Nephron progenitor cell (in vitro differentiated cells): Measurements from ENCODE around the gene GRIP1.
"Not testable (repeated sequence)": the region's sequence is repeated elsewhere in the genome, so short reads cannot be mapped to it uniquely, and the experiment has no call there.

ENCODE experiments used
- DNase-seq: peaks from one replicate; pipeline ENCODE4 v3.0.0; 2021
- H3K27ac Mint-ChIP-seq: 2 replicates; pipeline ENCODE4 v1.8.0; 2021; ENCODE audit warnings: mild to moderate bottlenecking, moderate library complexity, mixed read lengths
- H3K27me3 Mint-ChIP-seq: 2 replicates; pipeline ENCODE4 v1.8.0; 2021; ENCODE audit warnings: mild to moderate bottlenecking, low read depth, mixed read lengths; ENCODE audit not compliant: poor library complexity
- H3K36me3 Mint-ChIP-seq: 2 replicates; pipeline ENCODE4 v1.8.0; 2021; ENCODE audit warnings: low read depth, mixed read lengths
- H3K4me1 Mint-ChIP-seq: 2 replicates; pipeline ENCODE4 v1.8.0; 2021; ENCODE audit warnings: mixed read lengths
- H3K4me3 Mint-ChIP-seq: 2 replicates; pipeline ENCODE4 v1.8.0; 2021; ENCODE audit warnings: mild to moderate bottlenecking, moderate library complexity, mixed read lengths
- H3K9me3 Mint-ChIP-seq: 2 replicates; pipeline ENCODE4 v1.8.0; 2021; ENCODE audit warnings: mild to moderate bottlenecking, moderate library complexity, mixed read lengths
- CTCF ChIP-seq: fragments of 200-600 bp; sonication (generic); IDR thresholded peaks from 2 replicates; pipeline ENCODE4 v1.5.0; 2021; ENCODE audit warnings: antibody characterized with exemption

GRIP1 gene

GRCh38 chr12:66304296-66304900 is 374.5 kb downstream of the GRIP1 start:
- H3K4me1 Mint-ChIP-seq, result peaks cover 33% of the 10 kb centered on the region
- H3K27ac Mint-ChIP-seq, result no peak overlapping the region
- peak overlapping the region; percentile 46 for H3K4me3 Mint-ChIP-seq

GRCh38 chr12:66303316-66303804 is 375.5 kb downstream of the GRIP1 start:
- not testable (repeated sequence) for H3K36me3 Mint-ChIP-seq, DNase-seq, H3K27ac Mint-ChIP-seq, H3K9me3 Mint-ChIP-seq
- Mint-ChIP-seq H3K27me3 (peaks cover 36% of the 10 kb centered on the region), H3K4me1 (peaks cover 33% of the 10 kb centered on the region), H3K4me3 (peak overlapping the region; percentile 98)

More at GRCh38 chr12:66304296-66304900, 374.5 kb downstream of the GRIP1 start:
- Mint-ChIP-seq H3K27me3 (peaks cover 30% of the 10 kb centered on the region), H3K9me3 (no peaks in the 10 kb centered on the region), H3K36me3 (peaks cover 9% of the 10 kb centered on the region)
- no peak for TF ChIP-seq CTCF
- DNase-seq, result no peak

- H3K27me3 Mint-ChIP-seq, result peaks cover 36% of the 10 kb centered on the region
- H3K36me3 Mint-ChIP-seq, result peaks cover 4% of the 10 kb centered on the region
- TF ChIP-seq CTCF, result no peak
- H3K9me3 Mint-ChIP-seq, result no peaks in the 10 kb centered on the region
- peaks cover 33% of the 10 kb centered on the region for H3K4me1 Mint-ChIP-seq
- peak overlapping the region; percentile 86 for H3K27ac Mint-ChIP-seq
- no peak for DNase-seq
- peak overlapping the region; percentile 98 for H3K4me3 Mint-ChIP-seq
Measured at GRCh38 chr12:66302827-66303169, 376.1 kb downstream of the GRIP1 start.

GRCh38 chr12:66301944-66302826 is 376.7 kb downstream of the GRIP1 start, which contains the start of gene HELB:
Gene HELB (plus strand): TSS chr12:66302493. CDS start chr12:66302604, 111 bp downstream.
- Mint-ChIP-seq H3K27ac (peak within 1 kb of the TSS; percentile 86), H3K9me3 (no peaks in the 10 kb centered on the region), H3K36me3 (peaks cover 4% of the 10 kb centered on the region), H3K4me3 (peak within 1 kb of the TSS; percentile 98), H3K4me1 (peaks cover 33% of the 10 kb centered on the region), H3K27me3 (peaks cover 38% of the 10 kb centered on the region)
- peak; percentile 99 for DNase-seq
- TF ChIP-seq CTCF, result no peak

GRCh38 chr12:66297923-66298322 is 381.0 kb downstream of the GRIP1 start:
- no peak for DNase-seq
- Mint-ChIP-seq H3K4me1 (peaks cover 13% of the 10 kb centered on the region), H3K36me3 (no peaks in the 10 kb centered on the region), H3K9me3 (peaks cover 6% of the 10 kb centered on the region), H3K27ac (no peak overlapping the region), H3K27me3 (peaks cover 55% of the 10 kb centered on the region), H3K4me3 (no peak overlapping the region)
- no peak for TF ChIP-seq CTCF
